Measurements from ENCODE around the gene NBEAL2.

- TF ChIP-seq POLR2A (IDR thresholded peaks at IDR 0.05; ENCODE audit: control extremely low read depth in 1 of 2, low read depth in 2 of 2, low read length in 2 of 2) (no peak), TAF1 (IDR thresholded peaks at IDR 0.05; ENCODE audit: low read depth, low read length) (no peak), EP300 (IDR thresholded peaks at IDR 0.05; ENCODE audit: borderline replicate concordance in 1 of 2, low read depth in 2 of 2, low read length in 2 of 2) (no peak), EZH2 (IDR thresholded peaks at IDR 0.05; ENCODE audit: low read depth, low read length, severe bottlenecking) (no peak), BACH1 (IDR thresholded peaks at IDR 0.05; ENCODE audit: low read length) (no peak), ZNF274 (IDR thresholded peaks at IDR 0.05; ENCODE audit: borderline replicate concordance, extremely low read depth, low read length) (no peak), SIN3A (conservative IDR thresholded peaks at IDR 0.05 in 1 of 2, IDR thresholded peaks at IDR 0.05 in 1 of 2; ENCODE audit: low read depth in 1 of 2, low read length in 2 of 2) (no peak)
- TF ChIP-seq, protein P1, sequence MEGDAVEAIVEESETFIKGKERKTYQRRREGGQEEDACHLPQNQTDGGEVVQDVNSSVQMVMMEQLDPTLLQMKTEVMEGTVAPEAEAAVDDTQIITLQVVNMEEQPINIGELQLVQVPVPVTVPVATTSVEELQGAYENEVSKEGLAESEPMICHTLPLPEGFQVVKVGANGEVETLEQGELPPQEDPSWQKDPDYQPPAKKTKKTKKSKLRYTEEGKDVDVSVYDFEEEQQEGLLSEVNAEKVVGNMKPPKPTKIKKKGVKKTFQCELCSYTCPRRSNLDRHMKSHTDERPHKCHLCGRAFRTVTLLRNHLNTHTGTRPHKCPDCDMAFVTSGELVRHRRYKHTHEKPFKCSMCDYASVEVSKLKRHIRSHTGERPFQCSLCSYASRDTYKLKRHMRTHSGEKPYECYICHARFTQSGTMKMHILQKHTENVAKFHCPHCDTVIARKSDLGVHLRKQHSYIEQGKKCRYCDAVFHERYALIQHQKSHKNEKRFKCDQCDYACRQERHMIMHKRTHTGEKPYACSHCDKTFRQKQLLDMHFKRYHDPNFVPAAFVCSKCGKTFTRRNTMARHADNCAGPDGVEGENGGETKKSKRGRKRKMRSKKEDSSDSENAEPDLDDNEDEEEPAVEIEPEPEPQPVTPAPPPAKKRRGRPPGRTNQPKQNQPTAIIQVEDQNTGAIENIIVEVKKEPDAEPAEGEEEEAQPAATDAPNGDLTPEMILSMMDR (IDR thresholded peaks at IDR 0.05; ENCODE audit: control extremely low read depth in 1 of 3, insufficient read depth in 1 of 3, low read depth in 1 of 3, low read length in 3 of 3) = no peak
- TF ChIP-seq, protein P2, sequence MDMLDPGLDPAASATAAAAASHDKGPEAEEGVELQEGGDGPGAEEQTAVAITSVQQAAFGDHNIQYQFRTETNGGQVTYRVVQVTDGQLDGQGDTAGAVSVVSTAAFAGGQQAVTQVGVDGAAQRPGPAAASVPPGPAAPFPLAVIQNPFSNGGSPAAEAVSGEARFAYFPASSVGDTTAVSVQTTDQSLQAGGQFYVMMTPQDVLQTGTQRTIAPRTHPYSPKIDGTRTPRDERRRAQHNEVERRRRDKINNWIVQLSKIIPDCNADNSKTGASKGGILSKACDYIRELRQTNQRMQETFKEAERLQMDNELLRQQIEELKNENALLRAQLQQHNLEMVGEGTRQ (IDR thresholded peaks at IDR 0.05; ENCODE audit: low read length) = no peak
Measured at GRCh38 chr3:46994801-46995731, 15.6 kb downstream of the NBEAL2 start.
